ENCODE results near the gene GPR183. TPM values are rescaled to one million over a fixed set of nuclear protein-coding genes. Genes with fewer than 3 reads are reported as not detected.

GPR183 gene
- total and polyA plus RNA-seq, 12 donors: 0.94 to 15.0 (median 8.3) TPM

- DNase-seq: no peak
- Histone ChIP-seq H3K9me3 (replicated peaks in 1 of 3) (no peaks in the 10 kb centered on the region), H3K27me3 (no peaks in the 10 kb centered on the region), H3K4me1 (replicated peaks in 1 of 2) (no peaks in the 10 kb centered on the region), H3K4me3 (no peak overlapping the region), H3K36me3 (replicated peaks in 1 of 2) (peaks cover 0 to 6% of the 10 kb centered on the region in 2 donors), H3K27ac (no peak overlapping the region)
- no peak for TF ChIP-seq CTCF (IDR thresholded peaks at IDR 0.05)
- no peak for TF ChIP-seq POLR2A (IDR thresholded peaks at IDR 0.05)
- intact Hi-C loops (cut with DNase I): no loop called here
- WGBS, 4 donors: 93 to 100% (median 98%) methylated on average over 1 of the region's 1 CpG
Measured at GRCh38 chr13:99246100-99246499, 61.1 kb downstream of the GPR183 start.

MicroRNAs encoded within 50 kb of the gene (microRNA counts, 767-probe panel; counts per million panel counts)
- microRNA hsa-miR-623: 0 counts per million in 2 donors

Small RNA genes within 50 kb of the gene (microRNA-seq; reads per million reads assigned to microRNA genes)
- 0 reads per million in 3 donors for gene MIR623

Small RNA genes within 50 kb of the gene (small RNA-seq; reads per million reads assigned to genes)
- gene MIR623: 0 reads per million in 2 donors

Other genes starting within 250 kb of the GPR183 start
- gene UBAC2, start 106.5 kb downstream of the GPR183 start, total RNA-seq: 10 to 100 TPM; 46.9 to 67.8 (median 56.6) TPM
- gene UBAC2, start 106.5 kb downstream of the GPR183 start, polyA plus RNA-seq: 10 to 100 TPM; 46.3 to 63.3 (median 48.6) TPM
- under 1 TPM in 1 of 9 donors, not detected in 8; 0.78 TPM for gene GPR18, start 49.0 kb downstream of the GPR183 start, total RNA-seq
- under 1 TPM in 1 of 3 donors, not detected in 2; 0.03 TPM for gene GPR18, start 49.0 kb downstream of the GPR183 start, polyA plus RNA-seq
- gene TM9SF2, start 194.1 kb upstream of the GPR183 start, total RNA-seq: 100 to 1,000 TPM; 100 to 153 (median 116) TPM
- 100 to 1,000 TPM in 1 of 3 donors, 10 to 100 TPM in 2; 22.7 to 146 (median 29.9) TPM for gene TM9SF2, start 194.1 kb upstream of the GPR183 start, polyA plus RNA-seq

Data from adrenal gland (tissue), 12 donors.